Endodermal cell (in vitro differentiated cells): ENCODE results near the gene AAK1. TPM values are rescaled to one million over a fixed set of nuclear protein-coding genes. Genes with fewer than 3 reads are reported as not detected.
"Not testable (repeated sequence)": the region's sequence is repeated elsewhere in the genome, so short reads cannot be mapped to it uniquely, and the experiment has no call there.

Experiments used
- DNase-seq: peaks from one replicate; pipeline ENCODE4 v3.0.0-alpha.2; 2017
- H3K27ac ChIP-seq: 2 replicates; pipeline ENCODE4 v1.5.1; 2013; ENCODE audit warnings: mild to moderate bottlenecking, low read depth, low read length, moderate library complexity
- H3K27me3 ChIP-seq: 2 replicates; pipeline ENCODE4 v1.6.1; 2013; ENCODE audit warnings: mild to moderate bottlenecking, low read length, moderate library complexity; ENCODE audit not compliant: insufficient read depth, control insufficient read depth, poor library complexity, severe bottlenecking
- H3K36me3 ChIP-seq: 2 replicates; pipeline ENCODE4 v1.7.0; 2013; ENCODE audit warnings: mild to moderate bottlenecking, low read length, moderate library complexity; ENCODE audit not compliant: control insufficient read depth, insufficient read depth
- H3K4me1 ChIP-seq: one replicate; pipeline ENCODE4 v1.7.0; 2013; ENCODE audit warnings: low read length; ENCODE audit not compliant: control insufficient read depth, insufficient read depth
- H3K4me3 ChIP-seq: 2 replicates; pipeline ENCODE4 v1.5.1; 2013; ENCODE audit warnings: mild to moderate bottlenecking, low read length, moderate library complexity
- H3K9ac ChIP-seq: 2 replicates; pipeline ENCODE4 v1.6.1; 2013; ENCODE audit warnings: mild to moderate bottlenecking, low read length, moderate library complexity; ENCODE audit not compliant: poor library complexity, severe bottlenecking; ENCODE audit errors: extremely low read depth
- H3K9me3 ChIP-seq: 2 replicates; pipeline ENCODE4 v1.6.1; 2013; ENCODE audit warnings: mild to moderate bottlenecking, low read length, moderate library complexity; ENCODE audit not compliant: control insufficient read depth
- H3K27ac Mint-ChIP-seq: 2 replicates; pipeline ENCODE4 v1.8.0; 2020; ENCODE audit warnings: mixed read lengths
- H3K27me3 Mint-ChIP-seq: 2 replicates; pipeline ENCODE4 v1.8.0; 2021; ENCODE audit warnings: mild to moderate bottlenecking, mixed read lengths; ENCODE audit not compliant: insufficient read depth
- H3K36me3 Mint-ChIP-seq: 2 replicates; pipeline ENCODE4 v1.8.0; 2020; ENCODE audit warnings: low read depth, mixed read lengths
- H3K4me1 Mint-ChIP-seq: 2 replicates; pipeline ENCODE4 v1.8.0; 2020; ENCODE audit warnings: mixed read lengths
- H3K4me3 Mint-ChIP-seq: 2 replicates; pipeline ENCODE4 v1.8.0; 2020; ENCODE audit warnings: mild to moderate bottlenecking, moderate library complexity, mixed read lengths
- H3K9me3 Mint-ChIP-seq: 2 replicates; pipeline ENCODE4 v1.8.0; 2020; ENCODE audit warnings: mild to moderate bottlenecking, mixed read lengths
- WGBS, 2 experiments: methylation state at CpG; one replicate each; pipeline versions ENCODE4 v1.1.5 to v1.1.7; 2013; ENCODE audit warnings: missing lambda C conversion rate in 2 of 2, mixed read lengths in 1 of 2; ENCODE audit not compliant: insufficient coverage in 1 of 2, insufficient read length in 1 of 2; 5-methylcytosine and 5-hydroxymethylcytosine counted together
- total RNA-seq, 2 donors: library from RNA; stranded (reverse); fragmentation: NEBNext Ultra II Directional in 1 of 2; extraction: Animal tissue kit (Norgen Biotek cat#: 25700) in 1 of 2; gene quantifications; 2 replicates in 1 of 2; 3 replicates in 1 of 2; pipeline ENCODE4 v1.2.1, GENCODE V29; 2021
- TF ChIP-seq, protein P1 (sequence below): fragments of 200-600 bp; sonication (generic); conservative IDR thresholded peaks from 2 replicates; pipeline ENCODE4 v1.5.0; 2021; ENCODE audit warnings: antibody characterized with exemption, mild to moderate bottlenecking

AAK1 gene
- total RNA-seq, 2 donors from 2014 or later = 29.2 to 34.7 TPM

DNA sequence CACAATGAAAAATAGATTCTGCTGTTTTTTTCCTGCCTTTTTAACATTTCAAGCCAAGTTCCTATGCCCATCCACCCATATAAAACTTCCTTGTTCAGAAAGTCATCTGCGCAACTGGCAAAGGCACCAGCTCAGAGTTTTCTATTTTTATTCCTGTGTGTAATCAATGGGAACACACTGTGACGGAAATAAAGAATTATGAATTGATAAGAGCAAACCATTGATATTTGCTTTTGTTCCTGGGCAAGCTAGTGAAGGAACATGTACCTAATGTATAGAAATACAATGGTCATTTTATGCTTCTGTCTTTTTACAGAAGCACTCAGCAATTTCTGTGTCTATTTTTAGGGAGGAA is 30.8 kb upstream of the AAK1 start:
- no peak overlapping the region for H3K27ac Mint-ChIP-seq
- no peaks in the 10 kb centered on the region for H3K36me3 Mint-ChIP-seq
- H3K9me3 Mint-ChIP-seq = peaks cover 10% of the 10 kb centered on the region
- H3K4me1 Mint-ChIP-seq = peaks cover 2% of the 10 kb centered on the region
- TF ChIP-seq, protein P1, sequence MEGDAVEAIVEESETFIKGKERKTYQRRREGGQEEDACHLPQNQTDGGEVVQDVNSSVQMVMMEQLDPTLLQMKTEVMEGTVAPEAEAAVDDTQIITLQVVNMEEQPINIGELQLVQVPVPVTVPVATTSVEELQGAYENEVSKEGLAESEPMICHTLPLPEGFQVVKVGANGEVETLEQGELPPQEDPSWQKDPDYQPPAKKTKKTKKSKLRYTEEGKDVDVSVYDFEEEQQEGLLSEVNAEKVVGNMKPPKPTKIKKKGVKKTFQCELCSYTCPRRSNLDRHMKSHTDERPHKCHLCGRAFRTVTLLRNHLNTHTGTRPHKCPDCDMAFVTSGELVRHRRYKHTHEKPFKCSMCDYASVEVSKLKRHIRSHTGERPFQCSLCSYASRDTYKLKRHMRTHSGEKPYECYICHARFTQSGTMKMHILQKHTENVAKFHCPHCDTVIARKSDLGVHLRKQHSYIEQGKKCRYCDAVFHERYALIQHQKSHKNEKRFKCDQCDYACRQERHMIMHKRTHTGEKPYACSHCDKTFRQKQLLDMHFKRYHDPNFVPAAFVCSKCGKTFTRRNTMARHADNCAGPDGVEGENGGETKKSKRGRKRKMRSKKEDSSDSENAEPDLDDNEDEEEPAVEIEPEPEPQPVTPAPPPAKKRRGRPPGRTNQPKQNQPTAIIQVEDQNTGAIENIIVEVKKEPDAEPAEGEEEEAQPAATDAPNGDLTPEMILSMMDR = no peak
- H3K36me3 ChIP-seq = no peaks in the 10 kb centered on the region
- no peak overlapping the region for H3K4me3 ChIP-seq
- no peak overlapping the region for H3K4me3 Mint-ChIP-seq
- no peaks in the 10 kb centered on the region for H3K9me3 ChIP-seq
- no peak overlapping the region for H3K9ac ChIP-seq
- no peak for DNase-seq
- WGBS, 2 experiments = 75 to 89% methylated on average over 1 to 2 of the region's 2 CpGs
- peaks cover under 1% of the 10 kb centered on the region for H3K27me3 Mint-ChIP-seq
- no peaks in the 10 kb centered on the region for H3K4me1 ChIP-seq
- no peaks in the 10 kb centered on the region for H3K27me3 ChIP-seq
- H3K27ac ChIP-seq = no peak overlapping the region

DNA sequence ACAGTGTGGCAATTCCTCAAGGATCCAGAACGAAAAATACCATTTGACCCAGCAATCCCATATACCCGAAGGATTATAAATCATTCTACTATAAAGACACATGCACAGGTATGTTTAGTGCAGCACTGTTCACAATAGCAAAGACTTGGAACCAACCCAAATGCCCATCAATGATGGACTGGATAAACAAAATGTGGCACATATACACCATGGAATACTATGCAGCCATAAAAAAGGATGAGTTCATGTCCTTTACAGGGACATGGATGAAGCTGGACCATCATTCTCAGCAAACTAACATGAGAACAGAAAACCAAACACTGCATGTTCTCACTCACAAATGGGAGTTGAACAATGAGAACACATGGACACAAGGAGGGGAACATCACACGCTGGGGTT is 29.6 kb upstream of the AAK1 start:
- not testable (repeated sequence) for H3K27me3 ChIP-seq, H3K4me3 Mint-ChIP-seq, DNase-seq, H3K36me3 ChIP-seq, H3K27ac ChIP-seq, H3K9ac ChIP-seq, H3K27me3 Mint-ChIP-seq, H3K27ac Mint-ChIP-seq, H3K36me3 Mint-ChIP-seq, H3K4me3 ChIP-seq, H3K4me1 Mint-ChIP-seq, H3K4me1 ChIP-seq, H3K9me3 ChIP-seq
- WGBS, 2 experiments = 88 to 100% methylated on average over 2 of the region's 3 CpGs
- H3K9me3 Mint-ChIP-seq = peaks cover 10% of the 10 kb centered on the region

DNA sequence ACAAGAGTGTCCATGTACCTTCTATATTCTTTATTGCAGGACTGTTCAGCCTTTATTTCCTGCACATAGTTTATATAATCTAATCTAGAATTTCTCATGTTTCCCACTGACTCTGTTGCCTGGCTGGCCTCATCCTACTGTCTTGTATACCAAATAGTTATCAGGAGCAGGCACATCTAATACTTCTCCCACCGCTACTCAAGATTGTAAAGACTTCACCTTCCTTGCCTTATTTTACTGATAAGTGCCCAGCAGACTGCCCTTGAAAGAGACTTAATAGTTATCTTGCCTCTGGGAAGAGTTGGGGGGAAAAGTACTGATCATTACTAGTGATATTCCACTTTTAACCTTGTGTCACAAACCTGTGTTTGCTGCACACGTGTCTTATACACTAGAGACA is 26.1 kb upstream of the AAK1 start:
- Mint-ChIP-seq H3K9me3 (peaks cover 10% of the 10 kb centered on the region), H3K4me3 (no peak overlapping the region), H3K27ac (no peak overlapping the region), H3K36me3 (no peaks in the 10 kb centered on the region), H3K4me1 (no peaks in the 10 kb centered on the region), H3K27me3 (no peaks in the 10 kb centered on the region)
- 93% methylated on average over 2 of the region's 2 CpGs; no CpG with 5 or more reads in 1 of the 2 experiments for WGBS, 2 experiments
- Histone ChIP-seq H3K27ac (no peak overlapping the region), H3K27me3 (no peaks in the 10 kb centered on the region), H3K9me3 (peaks cover 3% of the 10 kb centered on the region), H3K4me1 (no peaks in the 10 kb centered on the region), H3K4me3 (no peak overlapping the region), H3K36me3 (no peaks in the 10 kb centered on the region), H3K9ac (no peak overlapping the region)
- no peak for DNase-seq
- TF ChIP-seq, protein P1 = no peak

DNA sequence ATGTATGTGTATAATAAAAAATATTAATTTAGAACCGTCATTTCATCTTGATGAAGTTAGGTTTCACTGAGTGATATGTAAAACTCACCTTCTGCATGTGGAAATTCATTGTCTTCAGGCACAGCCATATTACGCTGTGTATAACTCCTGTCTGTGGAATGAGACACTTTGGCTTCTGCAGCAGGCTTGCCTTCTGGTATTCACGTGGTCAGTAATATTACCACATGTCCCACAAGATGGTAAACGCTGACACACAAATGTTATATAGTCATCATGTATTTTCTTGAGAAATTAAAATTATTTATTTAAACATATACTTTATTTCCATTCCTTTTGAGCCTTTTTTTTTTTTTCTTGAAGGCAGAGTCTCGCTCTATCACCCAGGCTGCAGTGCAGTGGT is 25.1 kb upstream of the AAK1 start:
- no peaks in the 10 kb centered on the region for H3K36me3 ChIP-seq
- no peaks in the 10 kb centered on the region for H3K4me1 ChIP-seq
- Mint-ChIP-seq H3K27ac (no peak overlapping the region), H3K9me3 (peaks cover 13% of the 10 kb centered on the region), H3K36me3 (no peaks in the 10 kb centered on the region), H3K4me1 (no peaks in the 10 kb centered on the region), H3K27me3 (no peaks in the 10 kb centered on the region), H3K4me3 (no peak overlapping the region)
- no peaks in the 10 kb centered on the region for H3K27me3 ChIP-seq
- TF ChIP-seq, protein P1 = no peak
- peaks cover 13% of the 10 kb centered on the region for H3K9me3 ChIP-seq
- no peak for DNase-seq
- H3K9ac ChIP-seq = no peak overlapping the region
- 91 to 100% methylated on average over 2 to 5 of the region's 5 CpGs for WGBS, 2 experiments
- H3K4me3 ChIP-seq = no peak overlapping the region
- no peak overlapping the region for H3K27ac ChIP-seq
